Measurements from ENCODE around the gene BTBD9. TPM values are rescaled to one million over a fixed set of nuclear protein-coding genes. Genes with fewer than 3 reads are reported as not detected.

Gene BTBD9
- polyA plus RNA-seq, 1 donor from 2014 or later: 15.2 TPM

- H3K4me1 Mint-ChIP-seq: peaks cover 0 to 7% (median 0%) of the 10 kb centered on the region in 3 donors
- peaks cover 13% of the 10 kb centered on the region for H3K36me3 Mint-ChIP-seq
- H3K9me3 Mint-ChIP-seq: no peaks in the 10 kb centered on the region
- H3K4me3 Mint-ChIP-seq: no peak overlapping the region
- no peaks in the 10 kb centered on the region for H3K27me3 Mint-ChIP-seq
- H3K27ac Mint-ChIP-seq: peak overlapping the region in 1 of 3 donors; percentile 57
Measured at GRCh38 chr6:38270367-38270766, 369.4 kb downstream of the BTBD9 start.

- no peaks in the 10 kb centered on the region for H3K27me3 Mint-ChIP-seq
- H3K4me3 Mint-ChIP-seq: no peak overlapping the region
- no peak overlapping the region for H3K27ac Mint-ChIP-seq
- no peaks in the 10 kb centered on the region for H3K9me3 Mint-ChIP-seq
- H3K4me1 Mint-ChIP-seq: peaks cover 0 to 11% (median 6%) of the 10 kb centered on the region in 3 donors
- peaks cover 13% of the 10 kb centered on the region for H3K36me3 Mint-ChIP-seq
Measured at GRCh38 chr6:38269461-38270172, 370.1 kb downstream of the BTBD9 start.

GRCh38 chr6:38268342-38268741, 371.4 kb downstream of the BTBD9 start:
- Mint-ChIP-seq H3K27me3 (no peaks in the 10 kb centered on the region), H3K4me1 (peaks cover 4 to 17% (median 6%) of the 10 kb centered on the region in 3 donors), H3K4me3 (no peak overlapping the region), H3K27ac (no peak overlapping the region), H3K36me3 (peaks cover 8% of the 10 kb centered on the region), H3K9me3 (no peaks in the 10 kb centered on the region)

GRCh38 chr6:38266921-38267354, 372.8 kb downstream of the BTBD9 start:
- Mint-ChIP-seq H3K4me3 (no peak overlapping the region), H3K36me3 (peaks cover 8% of the 10 kb centered on the region), H3K4me1 (peaks cover 15 to 27% (median 16%) of the 10 kb centered on the region in 3 donors), H3K27me3 (no peaks in the 10 kb centered on the region), H3K27ac (peak overlapping the region in 1 of 3 donors; percentile 43), H3K9me3 (no peaks in the 10 kb centered on the region)

- Mint-ChIP-seq H3K27me3 (no peaks in the 10 kb centered on the region), H3K4me1 (peaks cover 18 to 27% (median 18%) of the 10 kb centered on the region in 3 donors), H3K9me3 (no peaks in the 10 kb centered on the region), H3K27ac (no peak overlapping the region), H3K4me3 (no peak overlapping the region), H3K36me3 (peaks cover 8% of the 10 kb centered on the region)
Measured at GRCh38 chr6:38264605-38265004, 375.1 kb downstream of the BTBD9 start.

- Mint-ChIP-seq H3K27me3 (no peaks in the 10 kb centered on the region), H3K4me3 (no peak overlapping the region), H3K4me1 (peaks cover 18 to 25% (median 18%) of the 10 kb centered on the region in 3 donors), H3K27ac (no peak overlapping the region), H3K36me3 (peaks cover 4% of the 10 kb centered on the region), H3K9me3 (no peaks in the 10 kb centered on the region)
Measured at GRCh38 chr6:38262609-38263008, 377.1 kb downstream of the BTBD9 start.

- no peaks in the 10 kb centered on the region for H3K9me3 Mint-ChIP-seq
- no peak overlapping the region for H3K4me3 Mint-ChIP-seq
- H3K27ac Mint-ChIP-seq: peak overlapping the region in 1 of 3 donors; percentile 38
- no peaks in the 10 kb centered on the region for H3K27me3 Mint-ChIP-seq
- peaks cover 4% of the 10 kb centered on the region for H3K36me3 Mint-ChIP-seq
- H3K4me1 Mint-ChIP-seq: peaks cover 18 to 25% (median 18%) of the 10 kb centered on the region in 3 donors
Measured at GRCh38 chr6:38262026-38262425, 377.7 kb downstream of the BTBD9 start.

- Mint-ChIP-seq H3K36me3 (peaks cover 4% of the 10 kb centered on the region), H3K4me3 (no peak overlapping the region), H3K4me1 (peaks cover 18 to 22% (median 18%) of the 10 kb centered on the region in 3 donors), H3K27ac (no peak overlapping the region), H3K27me3 (no peaks in the 10 kb centered on the region), H3K9me3 (no peaks in the 10 kb centered on the region)
Measured at GRCh38 chr6:38261626-38262025, 378.1 kb downstream of the BTBD9 start.

- Mint-ChIP-seq H3K27ac (no peak overlapping the region), H3K9me3 (peaks cover 0 to 4% (median 4%) of the 10 kb centered on the region in 3 donors), H3K4me3 (no peak overlapping the region), H3K4me1 (peaks cover 13 to 18% (median 17%) of the 10 kb centered on the region in 3 donors), H3K27me3 (no peaks in the 10 kb centered on the region), H3K36me3 (peaks cover 15% of the 10 kb centered on the region)
Measured at GRCh38 chr6:38259736-38260135, 380.0 kb downstream of the BTBD9 start.

- peaks cover 11% of the 10 kb centered on the region for H3K36me3 Mint-ChIP-seq
- peaks cover 0 to 5% (median 1%) of the 10 kb centered on the region in 3 donors for H3K4me1 Mint-ChIP-seq
- no peaks in the 10 kb centered on the region for H3K9me3 Mint-ChIP-seq
- no peak overlapping the region for H3K27ac Mint-ChIP-seq
- peak overlapping the region in 1 of 4 donors; percentile 28 for H3K4me3 Mint-ChIP-seq
- H3K27me3 Mint-ChIP-seq: no peaks in the 10 kb centered on the region
Measured at GRCh38 chr6:38248500-38249234, 391.1 kb downstream of the BTBD9 start.

GRCh38 chr6:38245295-38245694, 394.4 kb downstream of the BTBD9 start:
- Mint-ChIP-seq H3K9me3 (no peaks in the 10 kb centered on the region), H3K4me3 (no peak overlapping the region), H3K27ac (no peak overlapping the region), H3K27me3 (no peaks in the 10 kb centered on the region), H3K4me1 (peaks cover 0 to 5% (median 4%) of the 10 kb centered on the region in 3 donors), H3K36me3 (peaks cover 13% of the 10 kb centered on the region)

GRCh38 chr6:38244869-38245268, 394.9 kb downstream of the BTBD9 start:
- Mint-ChIP-seq H3K9me3 (no peaks in the 10 kb centered on the region), H3K4me1 (peaks cover under 1 to 9% (median 2%) of the 10 kb centered on the region in 3 donors), H3K36me3 (peaks cover 13% of the 10 kb centered on the region), H3K4me3 (no peak overlapping the region), H3K27me3 (no peaks in the 10 kb centered on the region), H3K27ac (no peak overlapping the region)

- Mint-ChIP-seq H3K27me3 (no peaks in the 10 kb centered on the region), H3K27ac (no peak overlapping the region), H3K9me3 (no peaks in the 10 kb centered on the region), H3K36me3 (peaks cover 7% of the 10 kb centered on the region), H3K4me1 (peaks cover 8 to 15% (median 11%) of the 10 kb centered on the region in 3 donors), H3K4me3 (no peak overlapping the region)
Measured at GRCh38 chr6:38241200-38241871, 398.4 kb downstream of the BTBD9 start.

- H3K4me1 Mint-ChIP-seq: peaks cover 17 to 29% (median 22%) of the 10 kb centered on the region in 3 donors
- H3K27me3 Mint-ChIP-seq: no peaks in the 10 kb centered on the region
- peak overlapping the region in 1 of 3 donors; percentile 45 for H3K27ac Mint-ChIP-seq
- H3K4me3 Mint-ChIP-seq: no peak overlapping the region
- peaks cover 9% of the 10 kb centered on the region for H3K36me3 Mint-ChIP-seq
- H3K9me3 Mint-ChIP-seq: no peaks in the 10 kb centered on the region
Measured at GRCh38 chr6:38239719-38240451, 399.8 kb downstream of the BTBD9 start.

Measured in IgD-negative memory B cell (primary cell).